ENCODE data around the gene FAM193B.
"Not testable (repeated sequence)": the region's sequence is repeated elsewhere in the genome, so short reads cannot be mapped to it uniquely, and the experiment has no call there.

The FAM193B gene

GRCh38 chr5:177536386-177536785, 18.0 kb downstream of the FAM193B start:
- no peak for DNase-seq

GRCh38 chr5:177535125-177535524, 19.2 kb downstream of the FAM193B start:
- no peak for DNase-seq

DNA sequence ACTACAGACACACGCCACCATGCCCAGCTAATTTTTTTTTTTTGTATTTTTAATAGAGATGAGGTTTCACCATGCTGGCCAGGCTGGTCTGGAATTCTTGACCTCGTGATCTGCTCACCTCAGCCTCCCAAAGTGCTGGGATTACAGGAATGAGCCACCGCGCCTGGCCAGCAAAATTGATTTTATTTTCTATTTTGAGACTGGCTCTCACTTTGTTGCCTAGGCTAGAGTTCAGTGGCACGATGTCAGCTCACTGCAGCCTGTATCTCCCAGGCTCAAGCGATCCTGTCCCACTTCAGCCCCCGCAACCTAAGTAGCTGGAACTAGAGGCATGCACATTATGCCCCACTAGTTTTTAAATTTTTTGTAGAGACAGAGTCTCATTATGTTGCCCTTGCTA, 19.9 kb downstream of the FAM193B start:
- DNase-seq = not testable (repeated sequence)

DNA sequence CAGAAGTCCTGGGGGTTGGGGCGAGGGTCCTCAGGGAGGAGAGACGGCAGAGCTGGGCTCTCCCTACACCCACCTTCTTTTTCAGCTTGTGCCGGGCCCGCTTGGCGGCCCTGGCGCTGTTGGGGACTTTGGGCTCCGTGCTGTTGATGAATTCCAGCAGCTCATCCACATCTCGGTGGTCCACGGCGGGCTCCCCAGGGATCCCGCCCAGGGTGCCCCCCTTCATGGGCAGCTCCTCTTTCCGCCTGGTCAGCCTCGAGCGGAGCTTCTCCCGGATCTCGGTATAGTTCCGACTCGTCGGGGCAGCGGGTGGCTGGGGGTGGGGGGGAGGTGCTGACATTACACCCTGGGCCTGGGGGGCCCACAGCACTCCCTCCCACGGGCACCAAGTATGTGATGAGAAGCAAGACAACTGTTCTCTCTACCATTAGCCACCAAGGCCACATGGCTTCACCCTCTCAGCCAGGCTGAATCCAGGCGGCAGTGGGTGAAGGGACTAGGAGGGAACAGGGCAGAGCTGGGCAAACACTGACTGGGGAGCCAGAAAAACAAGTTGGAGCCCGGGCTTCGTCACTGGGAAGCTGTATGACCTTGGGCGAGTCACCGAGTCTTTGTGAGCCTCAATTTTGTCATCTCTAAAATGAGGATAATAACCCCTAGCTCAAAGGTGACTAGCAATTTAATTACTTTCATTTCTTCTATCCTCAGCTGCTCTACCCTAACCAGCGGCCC, 23.0 kb downstream of the FAM193B start:
- no peak for DNase-seq

DNA sequence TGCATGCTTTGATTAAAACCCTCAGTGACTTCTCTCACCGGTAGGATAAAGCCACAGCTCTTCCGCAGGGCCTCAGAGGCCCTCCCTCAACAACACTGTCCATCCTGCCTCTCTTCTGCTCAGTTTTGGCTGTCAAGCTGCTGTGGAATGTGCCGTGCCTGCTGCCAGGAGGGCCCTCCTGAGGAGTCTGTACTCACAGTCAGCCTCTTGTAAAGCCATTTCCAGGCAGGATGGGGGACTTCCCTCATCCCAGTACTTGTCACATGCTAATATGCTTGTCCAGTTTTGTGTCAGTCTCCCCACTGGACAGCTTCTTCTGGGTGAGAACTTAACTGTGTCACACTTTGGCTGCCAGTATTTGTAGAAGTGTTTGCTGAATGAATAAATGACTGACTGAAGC, 23.7 kb downstream of the FAM193B start:
- DNase-seq = no peak

DNA sequence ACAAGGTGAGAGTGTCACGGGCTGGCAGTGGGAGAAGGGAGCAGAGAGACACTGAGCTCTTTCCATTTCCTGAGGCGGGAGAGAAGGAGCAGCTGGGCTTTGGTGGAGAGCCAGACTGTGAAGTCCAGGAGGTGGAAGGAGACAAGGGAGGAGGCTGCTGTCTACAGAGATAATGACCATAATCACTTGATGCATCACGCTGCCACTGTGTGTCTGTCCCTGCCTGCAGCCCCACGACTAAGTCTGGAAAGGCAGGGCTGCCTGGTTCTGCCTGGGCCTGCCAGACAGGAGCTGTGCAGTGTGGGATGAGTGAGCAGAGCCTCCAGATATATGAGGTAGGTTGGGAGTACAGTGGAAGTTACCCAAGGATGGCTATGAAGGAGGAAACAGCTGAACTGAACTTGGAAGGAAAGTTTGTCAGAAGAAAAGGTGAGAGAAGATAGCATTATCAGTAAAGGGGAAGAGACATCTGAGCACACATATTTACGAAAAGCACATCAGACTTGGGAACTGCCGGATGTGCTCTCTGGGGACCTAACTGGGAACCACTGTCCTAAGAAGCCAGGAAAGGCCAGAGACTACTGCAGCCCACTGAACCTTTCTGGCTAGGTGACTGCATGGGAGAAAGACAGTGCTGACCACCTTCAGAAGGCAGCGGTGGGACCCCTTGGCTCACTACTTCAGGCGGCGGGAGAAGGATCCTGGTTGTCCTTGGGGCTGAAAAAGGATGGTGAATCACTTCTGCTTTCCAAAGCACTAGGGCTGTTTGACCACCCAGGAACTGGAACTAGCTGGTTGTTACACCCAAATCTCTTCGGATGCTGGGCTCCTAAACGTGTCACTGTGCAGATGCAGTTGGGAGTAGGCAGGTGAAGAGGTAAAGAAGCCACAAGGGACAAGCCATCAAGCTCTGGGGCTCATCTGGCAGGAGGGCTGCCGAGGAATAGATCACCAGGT, 24.8 kb downstream of the FAM193B start:
- no peak for DNase-seq

- DNase-seq = no peak
These were observed 25.7 kb downstream of the FAM193B start for GRCh38 chr5:177528631-177529030.

- DNase-seq = no peak
These were observed 26.8 kb downstream of the FAM193B start for GRCh38 chr5:177527595-177527994.

- DNase-seq = no peak
These were observed 27.6 kb downstream of the FAM193B start for GRCh38 chr5:177526791-177527190.

GRCh38 chr5:177526191-177526590, 28.2 kb downstream of the FAM193B start:
- no peak for DNase-seq

GRCh38 chr5:177524941-177525655, 29.3 kb downstream of the FAM193B start:
- DNase-seq = no peak

GRCh38 chr5:177524539-177524900, 29.8 kb downstream of the FAM193B start:
- no peak for DNase-seq

DNA sequence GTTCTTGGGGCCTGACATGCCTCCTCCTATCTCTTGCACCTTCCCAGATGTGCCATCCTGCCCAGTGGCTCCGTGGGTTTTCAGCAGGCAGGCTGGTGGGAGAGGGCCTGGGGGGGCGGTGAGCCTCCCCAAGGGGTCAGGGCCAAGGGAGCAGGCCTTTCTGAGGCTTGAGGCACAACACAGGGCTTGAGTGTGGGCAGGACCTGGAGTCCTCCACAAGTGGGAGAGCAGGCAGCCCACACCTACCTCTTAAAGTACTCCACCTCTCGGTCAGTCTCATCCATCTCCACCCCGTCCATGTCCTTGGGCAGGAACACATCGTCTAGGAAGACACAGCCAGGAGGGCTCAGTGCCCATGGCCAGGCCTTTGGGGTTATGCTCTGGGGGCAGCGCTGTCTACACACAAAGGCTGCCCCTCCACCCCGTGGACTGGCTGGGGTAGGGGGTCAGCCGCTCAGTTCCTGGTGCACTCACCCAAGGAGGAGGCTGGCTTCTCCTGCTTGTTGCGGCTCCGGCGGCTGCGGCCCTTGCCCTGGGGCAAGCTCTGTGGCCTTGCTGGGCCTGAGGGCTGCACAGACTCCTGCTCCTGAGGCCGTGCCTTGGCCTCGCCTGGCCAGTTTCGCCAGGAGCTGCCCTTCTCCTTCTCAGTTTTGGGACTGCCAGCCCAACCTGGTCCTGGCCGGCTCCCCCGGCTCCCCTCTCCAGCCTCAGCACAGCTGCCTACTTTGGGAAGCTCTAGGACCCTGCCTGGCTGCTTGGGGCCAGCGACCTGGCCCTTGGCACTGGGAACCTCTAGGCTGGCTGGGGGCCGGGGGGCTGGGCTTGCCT, 30.4 kb downstream of the FAM193B start:
- DNase-seq = no peak

DNA sequence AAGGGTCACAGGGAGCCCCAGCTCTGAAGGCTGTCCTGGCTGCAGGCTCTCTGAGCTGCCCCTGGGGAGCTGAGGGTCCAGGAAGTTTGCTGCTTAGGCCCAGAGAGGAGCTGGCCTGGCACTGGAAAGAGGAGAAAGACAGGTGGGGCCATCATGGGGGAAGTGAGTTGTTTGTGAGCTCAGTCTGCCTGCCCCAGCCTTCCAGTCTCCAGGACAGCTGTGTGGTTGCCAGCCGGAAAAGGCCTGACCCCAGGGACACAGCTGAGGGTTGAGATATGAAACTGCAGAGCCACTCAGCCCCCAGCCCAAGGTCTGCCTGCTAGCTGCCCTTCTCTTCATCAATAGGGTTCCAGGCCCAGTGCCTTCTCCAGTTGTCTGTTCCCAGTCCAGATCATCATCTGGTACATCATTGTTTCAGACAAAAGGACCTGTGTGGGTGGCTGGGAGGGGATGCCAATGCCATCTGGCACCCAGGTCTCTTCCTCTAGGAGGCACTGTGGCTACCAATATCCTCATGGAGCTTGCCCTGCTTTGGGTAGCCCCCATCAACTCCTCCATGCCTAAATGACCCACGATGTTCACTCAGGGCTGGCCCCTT, 33.3 kb downstream of the FAM193B start:
- DNase-seq = no peak

GRCh38 chr5:177520271-177520670, 34.1 kb downstream of the FAM193B start:
- DNase-seq = no peak

GRCh38 chr5:177519463-177520235, 34.7 kb downstream of the FAM193B start:
- no peak for DNase-seq

DNA sequence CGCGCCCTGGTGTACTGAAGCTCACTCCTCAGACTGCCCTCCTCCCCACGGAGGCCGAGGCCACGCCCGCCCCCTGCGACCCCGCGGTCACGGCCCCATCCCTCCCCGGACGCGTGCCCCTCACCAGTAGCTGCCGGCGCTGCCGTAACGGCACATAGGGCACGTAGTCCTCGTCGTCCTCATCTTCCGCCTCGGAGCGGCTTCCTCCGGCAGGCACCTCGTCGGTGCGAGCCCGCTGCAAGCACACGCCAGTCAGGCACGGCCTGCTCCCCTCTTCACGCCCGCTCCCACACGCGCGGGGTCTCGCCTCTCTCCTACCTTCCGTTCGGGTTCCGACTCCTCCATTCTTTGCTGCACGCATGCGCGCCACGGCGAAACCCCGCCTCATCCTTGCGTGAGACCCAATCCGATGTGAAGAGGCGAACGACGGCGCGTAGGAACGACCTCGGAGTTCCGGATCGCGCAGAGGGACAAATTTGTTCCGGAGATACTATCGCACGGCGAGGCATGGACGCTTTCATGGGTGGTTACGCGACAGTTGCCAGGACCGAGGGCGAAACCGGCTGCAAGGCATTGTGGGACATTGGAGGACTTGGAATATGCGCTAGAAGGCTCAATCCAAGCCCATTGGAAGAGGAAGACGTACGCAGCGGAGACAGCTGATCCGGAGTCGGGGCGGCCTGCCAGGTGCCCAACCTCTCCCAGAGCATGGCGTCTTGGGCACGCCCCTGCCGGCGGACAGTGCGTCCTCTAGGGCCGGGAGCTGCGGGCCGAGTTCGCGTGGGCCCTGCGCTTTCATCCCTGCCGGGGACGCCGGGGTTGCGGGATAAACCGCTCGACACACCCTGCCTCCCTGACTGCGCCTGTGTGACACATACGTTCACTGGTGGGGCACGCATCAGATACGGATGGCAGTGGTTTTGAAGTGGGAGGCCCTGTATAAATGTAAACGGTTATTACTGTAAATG, 37.5 kb downstream of the FAM193B start, which contains the start of gene DDX41:
DDX41 (minus strand) TSS at position 361 of the 968 bp plus-strand sequence; CDS start at position 345, 16 bp downstream.
- DNase-seq = peak; percentile 94

DNA sequence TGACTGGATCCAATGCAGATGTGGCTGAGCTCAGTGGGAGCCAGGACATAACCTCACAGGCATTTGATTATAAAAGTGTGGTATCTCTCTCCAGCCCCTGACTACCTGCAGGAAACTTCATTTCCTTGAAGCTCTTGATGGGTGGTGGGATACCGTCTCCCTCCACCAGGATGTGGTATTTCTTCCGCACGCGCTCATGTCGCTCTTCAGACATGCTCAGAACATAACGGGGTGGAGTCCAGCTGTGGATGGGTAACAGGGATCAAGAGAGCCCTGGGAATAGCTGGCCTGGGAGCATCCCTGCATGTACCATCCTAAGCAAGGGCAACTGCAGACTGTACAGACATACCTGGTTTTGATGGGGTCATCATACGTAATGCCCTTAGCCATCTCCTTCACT, 38.8 kb downstream of the FAM193B start:
- DNase-seq = no peak

- no peak for DNase-seq
These were observed 39.8 kb downstream of the FAM193B start for GRCh38 chr5:177514541-177514940.

DNA sequence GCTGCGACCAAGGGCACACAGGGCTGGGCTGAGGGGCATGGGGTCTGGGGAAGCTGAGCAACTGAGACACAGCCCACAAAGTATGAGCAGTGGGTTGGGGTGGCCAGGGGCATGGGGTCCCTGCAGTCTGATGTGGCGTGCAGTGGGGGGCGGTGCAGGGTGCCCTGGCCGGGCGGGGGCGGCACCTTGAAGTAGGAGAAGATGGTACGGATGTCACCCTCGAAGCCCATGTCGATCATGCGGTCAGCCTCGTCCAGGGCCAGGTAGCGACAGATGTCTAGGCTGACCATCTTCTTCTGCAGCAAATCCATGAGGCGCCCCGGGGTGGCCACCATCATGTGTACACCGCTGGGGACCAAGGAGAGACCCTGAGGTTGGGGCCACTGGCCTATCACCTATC, 40.9 kb downstream of the FAM193B start:
- DNase-seq = no peak
